Smooth muscle cell (in vitro differentiated cells): ENCODE measurements around the gene ARX. TPM values are rescaled to one million over a fixed set of nuclear protein-coding genes. Genes with fewer than 3 reads are reported as not detected.

Experiments
- DNase-seq: peaks from one replicate; lab custom pipeline; 2025; ENCODE audit not compliant: unreplicated experiment; lab: John Stamatoyannopoulos, UW
- H2AFZ ChIP-seq: fragments of 200-600 bp; sonication (generic); 2 replicates; pipeline ENCODE4 v1.6.0; 2016; ENCODE audit warnings: antibody characterized with exemption, low read depth, mild to moderate bottlenecking
- H3F3A ChIP-seq: fragments of 200-600 bp; sonication (generic); 2 replicates; pipeline ENCODE4 v1.6.0; 2017; ENCODE audit warnings: antibody characterized with exemption, low read depth
- H3K27ac ChIP-seq: fragments of 200-600 bp; sonication (generic); 2 replicates; pipeline ENCODE4 v1.5.1; 2016; ENCODE audit warnings: low read depth, mild to moderate bottlenecking
- H3K27me3 ChIP-seq: fragments of 200-600 bp; sonication (generic); 2 replicates; pipeline ENCODE4 v1.6.1; 2016; ENCODE audit warnings: low read depth, mild to moderate bottlenecking
- H3K36me3 ChIP-seq: fragments of 200-600 bp; sonication (generic); 2 replicates; pipeline ENCODE4 v1.5.1; 2016; ENCODE audit warnings: low read depth
- H3K4me1 ChIP-seq: fragments of 200-600 bp; sonication (generic); 2 replicates; pipeline ENCODE4 v1.5.1; 2016; ENCODE audit warnings: low read depth
- H3K4me2 ChIP-seq: fragments of 200-600 bp; sonication (generic); 2 replicates; pipeline ENCODE4 v1.6.0; 2016; ENCODE audit warnings: mild to moderate bottlenecking
- H3K4me3 ChIP-seq: fragments of 200-600 bp; sonication (generic); 2 replicates; pipeline ENCODE4 v1.5.1; 2016; ENCODE audit warnings: mild to moderate bottlenecking
- H3K79me2 ChIP-seq: fragments of 200-600 bp; sonication (generic); 2 replicates; pipeline ENCODE4 v1.6.0; 2016; ENCODE audit warnings: low read depth, mild to moderate bottlenecking
- H3K9ac ChIP-seq: fragments of 200-600 bp; sonication (generic); 2 replicates; pipeline ENCODE4 v1.6.0; 2016; ENCODE audit warnings: low read depth
- H3K9me3 ChIP-seq: fragments of 200-600 bp; sonication (generic); replicated peaks from 2 replicates; pipeline ENCODE4 v1.5.1; 2016; ENCODE audit warnings: low read depth
- H4K20me1 ChIP-seq: fragments of 200-600 bp; sonication (generic); 2 replicates; pipeline ENCODE4 v1.6.0; 2016; ENCODE audit warnings: low read depth
- CTCF ChIP-seq: fragments of 200-600 bp; sonication (generic); IDR thresholded peaks from 2 replicates; pipeline ENCODE4 v1.5.1; 2017; ENCODE audit warnings: borderline replicate concordance, mild to moderate bottlenecking, antibody characterized with exemption; ENCODE audit not compliant: insufficient read depth, poor library complexity, severe bottlenecking
- WGBS: methylation state at CpG from one replicate; pipeline ENCODE4 v1.1.7; 2016; ENCODE audit warnings: low lambda C conversion rate; 5-methylcytosine and 5-hydroxymethylcytosine counted together
- polyA plus RNA-seq: library from polyadenylated mRNA; unstranded; fragments of >200 nt; fragmentation: Nextera tagmentation; extraction: Ambion mirVana; gene quantifications from 2 replicates; pipeline ENCODE4 v1.2.1, GENCODE V29; 2016
- total RNA-seq: library from RNA; depleted of rRNA; stranded (reverse); fragments of >200 nt; gene quantifications from 2 replicates; pipeline ENCODE4 v1.2.3, GENCODE V29; 2014

Gene ARX
- total and polyA plus RNA-seq, 2 experiments from 2014 or later = not detected

- Histone ChIP-seq H3K9me3 (no peaks in the 10 kb centered on the region), H3K36me3 (no peaks in the 10 kb centered on the region), H3K9ac (no peak overlapping the region), H3F3A (no peaks in the 10 kb centered on the region), H3K4me2 (no peak overlapping the region), H3K4me3 (no peak overlapping the region), H4K20me1 (no peaks in the 10 kb centered on the region), H3K27ac (no peak overlapping the region), H3K27me3 (peaks cover 97% of the 10 kb centered on the region), H3K79me2 (no peaks in the 10 kb centered on the region), H3K4me1 (peaks cover 36% of the 10 kb centered on the region), H2AFZ (no peak overlapping the region)
- WGBS = 11% methylated on average over 20 of the region's 20 CpGs
- no peak for DNase-seq
- TF ChIP-seq CTCF = no peak
Measured at GRCh38 chrX:25016361-25016671, 551 bp upstream of the ARX start.

- peaks cover 97% of the 10 kb centered on the region for H3K27me3 ChIP-seq
- TF ChIP-seq CTCF = no peak
- no peaks in the 10 kb centered on the region for H3F3A ChIP-seq
- DNase-seq = no peak
- no peak overlapping the region for H3K27ac ChIP-seq
- WGBS = 11% methylated on average over 17 of the region's 19 CpGs
- H3K9me3 ChIP-seq = no peaks in the 10 kb centered on the region
- no peak overlapping the region for H2AFZ ChIP-seq
- peaks cover 33% of the 10 kb centered on the region for H3K4me1 ChIP-seq
- no peaks in the 10 kb centered on the region for H4K20me1 ChIP-seq
- no peak overlapping the region for H3K9ac ChIP-seq
- no peaks in the 10 kb centered on the region for H3K79me2 ChIP-seq
- H3K4me3 ChIP-seq = no peak overlapping the region
- no peaks in the 10 kb centered on the region for H3K36me3 ChIP-seq
- no peak overlapping the region for H3K4me2 ChIP-seq
Measured at GRCh38 chrX:25014366-25014838, 1.4 kb downstream of the ARX start.

GRCh38 chrX:25013632-25014365 lies 2.0 kb downstream of the ARX start:
- Histone ChIP-seq H3K27ac (no peak overlapping the region), H3K79me2 (no peaks in the 10 kb centered on the region), H3K9ac (no peak overlapping the region), H3K4me1 (peaks cover 31% of the 10 kb centered on the region), H3K27me3 (peaks cover 97% of the 10 kb centered on the region), H2AFZ (no peak overlapping the region), H3K4me3 (no peak overlapping the region), H3F3A (no peaks in the 10 kb centered on the region), H4K20me1 (no peaks in the 10 kb centered on the region), H3K4me2 (no peak overlapping the region), H3K36me3 (no peaks in the 10 kb centered on the region), H3K9me3 (no peaks in the 10 kb centered on the region)
- no peak for DNase-seq
- 6% methylated on average over 21 of the region's 44 CpGs for WGBS
- no peak for TF ChIP-seq CTCF
